ENCODE measurements around the gene PPP1R9A. TPM values are rescaled to one million over a fixed set of nuclear protein-coding genes. Genes with fewer than 3 reads are reported as not detected.

PPP1R9A gene
- total and polyA plus RNA-seq, 2 donors from 2014 or later: 2.6 to 25.7 TPM

GRCh38 chr7:95340491-95340890 is 433.1 kb downstream of the PPP1R9A start:
- Histone ChIP-seq H3K9ac (ENCODE audit: low read length in 3 of 3) (no peak overlapping the region), H3K4me3 (ENCODE audit: low read length in 3 of 3) (no peak overlapping the region), H3K4me1 (ENCODE audit: control insufficient read depth in 2 of 3, insufficient read depth in 2 of 3, low read depth in 1 of 3, low read length in 3 of 3) (no peaks in the 10 kb centered on the region), H3K36me3 (ENCODE audit: control insufficient read depth in 2 of 3, insufficient read depth in 3 of 3, low read length in 3 of 3) (no peaks in the 10 kb centered on the region), H3K9me3 (ENCODE audit: control insufficient read depth in 2 of 3, insufficient read depth in 1 of 3, low read length in 3 of 3) (no peaks in the 10 kb centered on the region), H3K27ac (ENCODE audit: low read depth in 2 of 2, low read length in 2 of 2) (no peak overlapping the region), H3K27me3 (ENCODE audit: control insufficient read depth, insufficient read depth, low read length) (no peaks in the 10 kb centered on the region)
- intact Hi-C loops (cut with DNase I): no loop called here
- DNase-seq: no peak
- TF ChIP-seq CTCF (IDR thresholded peaks at IDR 0.05; ENCODE audit: borderline replicate concordance, extremely low read depth, insufficient read depth): no peak
- no peak for FAIRE-seq

GRCh38 chr7:95342029-95342428 is 434.6 kb downstream of the PPP1R9A start:
- no peak for TF ChIP-seq CTCF (IDR thresholded peaks at IDR 0.05; ENCODE audit: borderline replicate concordance, extremely low read depth, insufficient read depth)
- H3K27ac ChIP-seq (ENCODE audit: low read depth in 2 of 2, low read length in 2 of 2): no peak overlapping the region
- H3K4me1 ChIP-seq (ENCODE audit: control insufficient read depth in 2 of 3, insufficient read depth in 2 of 3, low read depth in 1 of 3, low read length in 3 of 3): no peaks in the 10 kb centered on the region
- no peak overlapping the region for H3K4me3 ChIP-seq (ENCODE audit: low read length in 3 of 3)
- no peak overlapping the region for H3K9ac ChIP-seq (ENCODE audit: low read length in 3 of 3)
- intact Hi-C loops (cut with DNase I): no loop called here
- FAIRE-seq (no peak), DNase-seq (no peak)
- no peaks in the 10 kb centered on the region for H3K27me3 ChIP-seq (ENCODE audit: control insufficient read depth, insufficient read depth, low read length)
- H3K36me3 ChIP-seq (ENCODE audit: control insufficient read depth in 2 of 3, insufficient read depth in 3 of 3, low read length in 3 of 3): no peaks in the 10 kb centered on the region
- H3K9me3 ChIP-seq (ENCODE audit: control insufficient read depth in 2 of 3, insufficient read depth in 1 of 3, low read length in 3 of 3): no peaks in the 10 kb centered on the region

- FAIRE-seq: no peak
- intact Hi-C loops (cut with DNase I): no loop called here
Observed at GRCh38 chr7:95342642-95343307, 435.4 kb downstream of the PPP1R9A start.

More at GRCh38 chr7:95342642-95343307, 435.4 kb downstream of the PPP1R9A start:
- H3K27ac ChIP-seq (ENCODE audit: low read depth in 2 of 2, low read length in 2 of 2): no peak overlapping the region
- no peaks in the 10 kb centered on the region for H3K9me3 ChIP-seq (ENCODE audit: control insufficient read depth in 2 of 3, insufficient read depth in 1 of 3, low read length in 3 of 3)
- no peak for TF ChIP-seq CTCF (IDR thresholded peaks at IDR 0.05; ENCODE audit: borderline replicate concordance, extremely low read depth, insufficient read depth)
- no peak overlapping the region for H3K9ac ChIP-seq (ENCODE audit: low read length in 3 of 3)
- no peak overlapping the region for H3K4me3 ChIP-seq (ENCODE audit: low read length in 3 of 3)
- H3K36me3 ChIP-seq (ENCODE audit: control insufficient read depth in 2 of 3, insufficient read depth in 3 of 3, low read length in 3 of 3): no peaks in the 10 kb centered on the region
- no peak for DNase-seq
- no peaks in the 10 kb centered on the region for H3K4me1 ChIP-seq (ENCODE audit: control insufficient read depth in 2 of 3, insufficient read depth in 2 of 3, low read depth in 1 of 3, low read length in 3 of 3)
- H3K27me3 ChIP-seq (ENCODE audit: control insufficient read depth, insufficient read depth, low read length): no peaks in the 10 kb centered on the region
